Measurements from ENCODE around the gene ELOVL6. TPM values are rescaled to one million over a fixed set of nuclear protein-coding genes. Genes with fewer than 3 reads are reported as not detected.

ELOVL6 gene
- total and polyA plus RNA-seq, 9 of the 15 experiments (the other 6 are each of a cell fraction or from before 2014, with no cell fraction given) = 18.3 to 82.6 (median 46.0) TPM

DNA sequence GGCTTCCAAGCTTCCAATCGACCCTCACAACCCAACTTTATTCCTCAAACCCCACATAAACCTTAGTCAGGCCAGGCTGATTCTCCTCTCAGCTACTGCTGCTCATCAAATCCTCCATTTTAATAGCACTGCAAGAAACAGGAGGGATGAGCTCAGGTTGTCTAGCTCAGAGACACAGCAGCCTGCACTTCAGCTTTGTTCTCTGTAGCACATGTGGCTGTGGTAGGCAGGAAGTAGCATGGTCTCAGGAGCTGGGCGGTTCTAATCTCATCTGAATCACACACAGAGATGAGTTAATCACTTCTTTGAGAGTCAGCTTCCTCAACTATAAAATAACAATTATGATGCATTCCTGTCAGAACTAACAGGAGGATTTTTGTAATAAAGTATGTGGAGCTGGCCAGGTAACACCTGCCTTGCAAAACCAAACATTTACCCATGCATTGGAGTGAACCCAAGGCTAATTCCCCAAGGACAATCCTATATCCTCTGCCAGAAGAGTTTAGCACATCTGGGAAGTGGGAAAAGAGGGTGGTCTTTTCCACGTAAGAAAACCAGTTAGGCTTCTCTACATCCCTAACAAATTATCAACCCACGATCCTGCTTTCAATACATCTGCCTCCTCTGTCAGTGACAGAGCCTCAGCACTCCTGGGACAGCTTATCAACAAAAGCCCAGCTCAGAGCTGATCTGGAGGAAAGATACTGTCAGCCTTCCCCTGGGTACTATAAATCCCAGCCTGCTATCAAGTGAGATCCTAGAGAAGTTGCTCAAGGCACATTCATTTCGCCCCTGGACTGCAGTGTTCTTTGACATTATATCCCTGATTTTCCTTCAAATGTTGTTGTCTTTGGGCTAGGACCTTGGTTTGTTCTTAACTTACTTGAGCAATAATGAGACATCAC lies 32.8 kb downstream of the ELOVL6 start (continued):
- TF ChIP-seq, protein P1, sequence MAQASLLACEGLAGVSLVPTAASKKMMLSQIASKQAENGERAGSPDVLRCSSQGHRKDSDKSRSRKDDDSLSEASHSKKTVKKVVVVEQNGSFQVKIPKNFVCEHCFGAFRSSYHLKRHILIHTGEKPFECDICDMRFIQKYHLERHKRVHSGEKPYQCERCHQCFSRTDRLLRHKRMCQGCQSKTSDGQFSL (CRISPR knock-in tag; IDR thresholded peaks at IDR 0.05) = no peak
- TF ChIP-seq, protein P1 (tag; IDR thresholded peaks at IDR 0.05) = no peak
- no peak for TF ChIP-seq CAMTA2 (CRISPR knock-in tag; conservative IDR thresholded peaks at IDR 0.05)
- TF ChIP-seq, protein P2, sequence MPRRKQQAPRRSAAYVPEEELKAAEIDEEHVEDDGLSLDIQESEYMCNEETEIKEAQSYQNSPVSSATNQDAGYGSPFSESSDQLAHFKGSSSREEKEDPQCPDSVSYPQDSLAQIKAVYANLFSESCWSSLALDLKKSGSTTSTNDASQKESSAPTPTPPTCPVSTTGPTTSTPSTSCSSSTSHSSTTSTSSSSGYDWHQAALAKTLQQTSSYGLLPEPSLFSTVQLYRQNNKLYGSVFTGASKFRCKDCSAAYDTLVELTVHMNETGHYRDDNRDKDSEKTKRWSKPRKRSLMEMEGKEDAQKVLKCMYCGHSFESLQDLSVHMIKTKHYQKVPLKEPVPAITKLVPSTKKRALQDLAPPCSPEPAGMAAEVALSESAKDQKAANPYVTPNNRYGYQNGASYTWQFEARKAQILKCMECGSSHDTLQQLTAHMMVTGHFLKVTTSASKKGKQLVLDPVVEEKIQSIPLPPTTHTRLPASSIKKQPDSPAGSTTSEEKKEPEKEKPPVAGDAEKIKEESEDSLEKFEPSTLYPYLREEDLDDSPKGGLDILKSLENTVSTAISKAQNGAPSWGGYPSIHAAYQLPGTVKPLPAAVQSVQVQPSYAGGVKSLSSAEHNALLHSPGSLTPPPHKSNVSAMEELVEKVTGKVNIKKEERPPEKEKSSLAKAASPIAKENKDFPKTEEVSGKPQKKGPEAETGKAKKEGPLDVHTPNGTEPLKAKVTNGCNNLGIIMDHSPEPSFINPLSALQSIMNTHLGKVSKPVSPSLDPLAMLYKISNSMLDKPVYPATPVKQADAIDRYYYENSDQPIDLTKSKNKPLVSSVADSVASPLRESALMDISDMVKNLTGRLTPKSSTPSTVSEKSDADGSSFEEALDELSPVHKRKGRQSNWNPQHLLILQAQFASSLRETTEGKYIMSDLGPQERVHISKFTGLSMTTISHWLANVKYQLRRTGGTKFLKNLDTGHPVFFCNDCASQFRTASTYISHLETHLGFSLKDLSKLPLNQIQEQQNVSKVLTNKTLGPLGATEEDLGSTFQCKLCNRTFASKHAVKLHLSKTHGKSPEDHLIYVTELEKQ (CRISPR knock-in tag; IDR thresholded peaks at IDR 0.05) = no peak
- peak; percentile 96 for TF ChIP-seq MEIS2 (IDR thresholded peaks at IDR 0.05; ENCODE audit: partially characterized antibody)
- TF ChIP-seq, protein P3, sequence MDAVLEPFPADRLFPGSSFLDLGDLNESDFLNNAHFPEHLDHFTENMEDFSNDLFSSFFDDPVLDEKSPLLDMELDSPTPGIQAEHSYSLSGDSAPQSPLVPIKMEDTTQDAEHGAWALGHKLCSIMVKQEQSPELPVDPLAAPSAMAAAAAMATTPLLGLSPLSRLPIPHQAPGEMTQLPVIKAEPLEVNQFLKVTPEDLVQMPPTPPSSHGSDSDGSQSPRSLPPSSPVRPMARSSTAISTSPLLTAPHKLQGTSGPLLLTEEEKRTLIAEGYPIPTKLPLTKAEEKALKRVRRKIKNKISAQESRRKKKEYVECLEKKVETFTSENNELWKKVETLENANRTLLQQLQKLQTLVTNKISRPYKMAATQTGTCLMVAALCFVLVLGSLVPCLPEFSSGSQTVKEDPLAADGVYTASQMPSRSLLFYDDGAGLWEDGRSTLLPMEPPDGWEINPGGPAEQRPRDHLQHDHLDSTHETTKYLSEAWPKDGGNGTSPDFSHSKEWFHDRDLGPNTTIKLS (IDR thresholded peaks at IDR 0.05; ENCODE audit: borderline replicate concordance, low read depth) = no peak
- no peak for TF ChIP-seq ZC3H8 (IDR thresholded peaks at IDR 0.05)
- TF ChIP-seq ARHGAP35 (IDR thresholded peaks at IDR 0.05; ENCODE audit: partially characterized antibody) = no peak
- TF ChIP-seq CEBPB (tag; IDR thresholded peaks at IDR 0.05) = peak; percentile 37; the same call in 1 of the 2 replicates
- no peak for TF ChIP-seq CHD4 (IDR thresholded peaks at IDR 0.05; ENCODE audit: insufficient read depth, insufficient replicate concordance, low read depth, low read length, poor library complexity, severe bottlenecking)
- no peak for TF ChIP-seq PTTG1 (tag; IDR thresholded peaks at IDR 0.05; ENCODE audit: low read depth)
- no peak for TF ChIP-seq TAF9B (IDR thresholded peaks at IDR 0.05; ENCODE audit: partially characterized antibody)
- TF ChIP-seq, protein P4, sequence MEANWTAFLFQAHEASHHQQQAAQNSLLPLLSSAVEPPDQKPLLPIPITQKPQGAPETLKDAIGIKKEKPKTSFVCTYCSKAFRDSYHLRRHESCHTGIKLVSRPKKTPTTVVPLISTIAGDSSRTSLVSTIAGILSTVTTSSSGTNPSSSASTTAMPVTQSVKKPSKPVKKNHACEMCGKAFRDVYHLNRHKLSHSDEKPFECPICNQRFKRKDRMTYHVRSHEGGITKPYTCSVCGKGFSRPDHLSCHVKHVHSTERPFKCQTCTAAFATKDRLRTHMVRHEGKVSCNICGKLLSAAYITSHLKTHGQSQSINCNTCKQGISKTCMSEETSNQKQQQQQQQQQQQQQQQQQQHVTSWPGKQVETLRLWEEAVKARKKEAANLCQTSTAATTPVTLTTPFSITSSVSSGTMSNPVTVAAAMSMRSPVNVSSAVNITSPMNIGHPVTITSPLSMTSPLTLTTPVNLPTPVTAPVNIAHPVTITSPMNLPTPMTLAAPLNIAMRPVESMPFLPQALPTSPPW (CRISPR knock-in tag; IDR thresholded peaks at IDR 0.05) = no peak
- TF ChIP-seq HEY1 (CRISPR knock-in tag; IDR thresholded peaks at IDR 0.05; ENCODE audit: borderline replicate concordance) = peak; percentile 3; the same call in 1 of the 2 replicates
- no peak for TF ChIP-seq ZNF121 (CRISPR knock-in tag; conservative IDR thresholded peaks at IDR 0.05)
- no peak for TF ChIP-seq U2AF2 (optimal IDR thresholded peaks at IDR 0.05; ENCODE audit: low read depth, low read length)
- TF ChIP-seq POLR2AphosphoS2 (IDR thresholded peaks at IDR 0.05; ENCODE audit: low read length) = no peak
